H9 (cell line): ENCODE measurements around the gene FLOT2. TPM values are rescaled to one million over a fixed set of nuclear protein-coding genes. Genes with fewer than 3 reads are reported as not detected.

Experiments
- DNase-seq: peaks from one replicate; pipeline ENCODE4 v3.0.0-alpha.2; 2017
- H2AFZ ChIP-seq: one replicate; pipeline ENCODE4 v1.6.1; 2013; ENCODE audit warnings: mild to moderate bottlenecking, low read length, control low read depth, moderate library complexity
- H2AK5ac ChIP-seq: 2 replicates; pipeline ENCODE4 v1.6.1; 2013; ENCODE audit warnings: low read length, control low read depth, mixed read lengths; ENCODE audit not compliant: insufficient read length
- H2BK120ac ChIP-seq: one replicate; pipeline ENCODE4 v1.6.1; 2013; ENCODE audit warnings: low read depth, mild to moderate bottlenecking, low read length, control low read depth, inconsistent platforms; ENCODE audit not compliant: poor library complexity, severe bottlenecking
- H2BK12ac ChIP-seq: 2 replicates; pipeline ENCODE4 v1.6.1; 2013; ENCODE audit warnings: low read length, control low read depth, mixed read lengths, low read depth; ENCODE audit not compliant: insufficient read length
- H2BK15ac ChIP-seq: 2 replicates; pipeline ENCODE4 v1.6.1; 2013; ENCODE audit warnings: low read depth, low read length, control low read depth
- H2BK20ac ChIP-seq: one replicate; pipeline ENCODE4 v1.6.1; 2013; ENCODE audit warnings: low read depth, mild to moderate bottlenecking, low read length, control low read depth, inconsistent platforms; ENCODE audit not compliant: poor library complexity, severe bottlenecking
- H2BK5ac ChIP-seq: 2 replicates; pipeline ENCODE4 v1.6.1; 2013; ENCODE audit warnings: low read length, control low read depth, mixed read lengths; ENCODE audit not compliant: insufficient read length
- H3K14ac ChIP-seq: 2 replicates; pipeline ENCODE4 v1.6.1; 2013; ENCODE audit warnings: low read length, control low read depth; ENCODE audit not compliant: insufficient read depth
- H3K18ac ChIP-seq: 2 replicates; pipeline ENCODE4 v1.6.1; 2013; ENCODE audit warnings: low read depth, mild to moderate bottlenecking, mixed read lengths, low read length, control low read depth; ENCODE audit not compliant: insufficient read length
- H3K23ac ChIP-seq: 2 replicates; pipeline ENCODE4 v1.6.1; 2013; ENCODE audit warnings: low read length, control low read depth, mixed read lengths, low read depth; ENCODE audit not compliant: insufficient read length
- H3K23me2 ChIP-seq: 2 replicates; pipeline ENCODE4 v1.6.1; 2013; ENCODE audit warnings: low read depth, mild to moderate bottlenecking, mixed read lengths, low read length, control low read depth; ENCODE audit not compliant: insufficient read length, poor library complexity, severe bottlenecking
- H3K27ac ChIP-seq: 2 replicates; pipeline ENCODE4 v1.5.1; 2013; ENCODE audit warnings: low read length, control low read depth, mixed read lengths, low read depth; ENCODE audit not compliant: insufficient read length
- H3K27me3 ChIP-seq: 2 replicates; pipeline ENCODE4 v1.6.1; 2013; ENCODE audit warnings: low read length, control low read depth, inconsistent platforms; ENCODE audit not compliant: insufficient read depth
- H3K4ac ChIP-seq: 2 replicates; pipeline ENCODE4 v1.6.1; 2013; ENCODE audit warnings: low read depth, mild to moderate bottlenecking, control low read depth, inconsistent platforms, low read length, moderate library complexity
- H3K4me1 ChIP-seq: 2 replicates; pipeline ENCODE4 v1.6.1; 2013; ENCODE audit warnings: low read length, control low read depth, inconsistent platforms; ENCODE audit not compliant: insufficient read depth
- H3K4me2 ChIP-seq: 2 replicates; pipeline ENCODE4 v1.6.1; 2013; ENCODE audit warnings: low read length, control low read depth, mixed read lengths; ENCODE audit not compliant: insufficient read length, insufficient read depth
- H3K56ac ChIP-seq: 2 replicates; pipeline ENCODE4 v1.6.1; 2013; ENCODE audit warnings: low read depth, mild to moderate bottlenecking, mixed read lengths, low read length, control low read depth; ENCODE audit not compliant: insufficient read length
- H3K79me1 ChIP-seq: 2 replicates; pipeline ENCODE4 v1.6.1; 2013; ENCODE audit warnings: low read depth, mild to moderate bottlenecking, moderate library complexity, low read length, control low read depth, inconsistent platforms; ENCODE audit not compliant: insufficient read depth, poor library complexity, severe bottlenecking
- H3K79me2 ChIP-seq: 2 replicates; pipeline ENCODE4 v1.6.1; 2013; ENCODE audit warnings: low read length, control low read depth, inconsistent platforms; ENCODE audit not compliant: insufficient read depth
- H3K9ac ChIP-seq: 2 replicates; pipeline ENCODE4 v1.6.1; 2013; ENCODE audit warnings: low read length, control low read depth, mixed read lengths; ENCODE audit not compliant: insufficient read length; ENCODE audit errors: extremely low read depth
- H3K9me3 ChIP-seq: one replicate; pipeline ENCODE4 v1.6.1; 2013; ENCODE audit warnings: low read depth, low read length, inconsistent platforms; ENCODE audit not compliant: control insufficient read depth
- H3T11ph ChIP-seq: one replicate; pipeline ENCODE4 v1.6.1; 2013; ENCODE audit warnings: mild to moderate bottlenecking, low read length, control low read depth, inconsistent platforms
- H4K20me1 ChIP-seq: one replicate; pipeline ENCODE4 v1.6.1; 2013; ENCODE audit not compliant: control insufficient read depth, insufficient read length, insufficient read depth
- H4K5ac ChIP-seq: 2 replicates; pipeline ENCODE4 v1.6.1; 2013; ENCODE audit warnings: low read depth, mild to moderate bottlenecking, mixed read lengths, low read length, control low read depth; ENCODE audit not compliant: insufficient read length
- H4K8ac ChIP-seq: replicated peaks from 2 replicates; pipeline ENCODE4 v1.6.1; 2013; ENCODE audit warnings: low read length, control low read depth, mixed read lengths, low read depth; ENCODE audit not compliant: insufficient read length
- H4K91ac ChIP-seq: 2 replicates; pipeline ENCODE4 v1.6.1; 2013; ENCODE audit warnings: low read depth, mild to moderate bottlenecking, moderate library complexity, mixed read lengths, low read length, control low read depth; ENCODE audit not compliant: insufficient read length
- H3K27ac Mint-ChIP-seq, 3 experiments: 2 replicates in 2 of 3; 3 replicates in 1 of 3; pipeline ENCODE4 v1.8.0; 2020 to 2021; ENCODE audit warnings: mixed read lengths in 3 of 3, mild to moderate bottlenecking in 1 of 3, moderate library complexity in 1 of 3
- H3K27me3 Mint-ChIP-seq: 2 replicates; pipeline ENCODE4 v1.8.0; 2021; ENCODE audit warnings: low read depth, mild to moderate bottlenecking, moderate library complexity, mixed read lengths
- H3K36me3 Mint-ChIP-seq, 3 experiments: 2 replicates in 2 of 3; 3 replicates in 1 of 3; pipeline ENCODE4 v1.8.0; 2020 to 2021; ENCODE audit warnings: low read depth in 3 of 3, mixed read lengths in 3 of 3; ENCODE audit not compliant: insufficient read depth in 1 of 3
- H3K4me1 Mint-ChIP-seq, 2 experiments: 2 replicates each; pipeline ENCODE4 v1.8.0; 2020; ENCODE audit warnings: mixed read lengths in 2 of 2
- H3K4me3 Mint-ChIP-seq, 2 experiments: 2 replicates in 1 of 2; 3 replicates in 1 of 2; pipeline ENCODE4 v1.8.0; 2020 to 2021; ENCODE audit warnings: mild to moderate bottlenecking in 2 of 2, mixed read lengths in 2 of 2, moderate library complexity in 1 of 2
- H3K9me3 Mint-ChIP-seq, 2 experiments: 2 replicates in 1 of 2; 3 replicates in 1 of 2; pipeline ENCODE4 v1.8.0; 2020; ENCODE audit warnings: mild to moderate bottlenecking in 2 of 2, mixed read lengths in 2 of 2, moderate library complexity in 1 of 2
- WGBS: extraction: QIAGEN DNeasy Blood & Tissue Kit; methylation state at CpG from one replicate; pipeline ENCODE4 v1.1.7; 2013; ENCODE audit warnings: missing lambda C conversion rate, low lambda C conversion rate, mixed read lengths; ENCODE audit not compliant: insufficient read length; ENCODE audit errors: extremely low coverage; 5-methylcytosine and 5-hydroxymethylcytosine counted together
- total RNA-seq: library from RNA; stranded (reverse); gene quantifications from 2 replicates; pipeline ENCODE4 v1.2.1, GENCODE V29; 2021
- TF ChIP-seq, protein P1 (sequence below): fragments of 200-600 bp; sonication (generic); conservative IDR thresholded peaks from 3 replicates; pipeline ENCODE4 v1.8.0; 2021; ENCODE audit warnings: antibody characterized with exemption, mild to moderate bottlenecking

Gene FLOT2
- total RNA-seq, 1 experiment from 2014 or later, result 173 TPM

DNA sequence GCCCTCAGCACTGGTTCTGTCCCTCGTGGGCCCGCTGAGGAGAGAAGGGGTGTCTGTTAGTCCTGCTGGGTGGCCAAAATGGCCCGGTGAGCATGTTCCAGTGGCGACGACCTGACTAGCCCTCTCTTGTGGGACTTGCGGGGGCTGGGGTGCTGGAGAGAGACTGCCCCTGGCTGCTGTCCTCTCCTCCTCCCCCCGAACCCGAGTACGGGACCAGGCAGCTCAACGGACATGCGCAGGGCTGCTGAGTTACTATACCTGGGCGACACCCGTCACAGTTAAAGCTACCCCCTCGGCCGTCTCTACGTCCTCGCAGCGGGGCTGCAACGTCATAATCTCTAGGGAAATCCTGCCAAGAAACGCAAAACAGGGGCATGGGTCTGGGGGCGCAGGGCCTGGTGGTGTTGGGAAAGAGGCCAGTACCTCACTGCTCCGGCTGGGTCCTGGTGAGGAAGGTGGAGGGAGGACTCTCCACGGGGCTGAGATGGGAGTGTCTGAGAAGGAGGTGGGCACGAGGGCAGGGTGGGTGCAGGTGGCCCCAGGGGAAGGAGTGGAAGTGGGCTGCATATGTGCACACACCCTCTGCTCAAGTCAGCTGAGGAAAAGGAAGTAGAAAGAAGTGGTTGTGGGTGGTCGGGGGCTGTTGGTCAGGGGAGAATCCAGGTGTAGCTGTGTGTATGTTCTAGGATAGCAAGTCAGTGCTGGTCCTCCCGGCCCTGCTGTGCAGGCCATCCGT, 13.4 kb downstream of the FLOT2 start:
- Histone ChIP-seq H2AFZ (no peak overlapping the region), H3K23me2 (no peaks in the 10 kb centered on the region), H4K5ac (no peak overlapping the region), H2BK15ac (no peak overlapping the region), H4K8ac (no peak overlapping the region), H3T11ph (no peak overlapping the region), H3K9me3 (no peaks in the 10 kb centered on the region), H3K14ac (no peak overlapping the region), H2AK5ac (no peak overlapping the region), H2BK20ac (no peak overlapping the region), H3K27me3 (no peaks in the 10 kb centered on the region), H3K56ac (no peak overlapping the region), H3K4me1 (no peaks in the 10 kb centered on the region), H3K18ac (no peak overlapping the region), H4K91ac (no peak overlapping the region), H3K79me2 (no peaks in the 10 kb centered on the region), H2BK5ac (no peak overlapping the region), H3K23ac (no peak overlapping the region), H3K9ac (no peak overlapping the region), H4K20me1 (no peaks in the 10 kb centered on the region), H3K4ac (no peak overlapping the region), H3K79me1 (no peaks in the 10 kb centered on the region), H3K27ac (no peak overlapping the region), H3K4me2 (no peak overlapping the region), H2BK12ac (no peak overlapping the region), H2BK120ac (no peak overlapping the region)
- H3K4me1 Mint-ChIP-seq, result peaks cover 5 to 7% of the 10 kb centered on the region in 2 experiments
- H3K27ac Mint-ChIP-seq, result peak overlapping the region in 1 of 3 experiments; percentile 73; a peak in 1 of 7 replicates
- H3K27me3 Mint-ChIP-seq, result peaks cover 2% of the 10 kb centered on the region; the same call in 1 of the 2 replicates
- H3K9me3 Mint-ChIP-seq, result no peaks in the 10 kb centered on the region
- DNase-seq, result no peak
- no peak overlapping the region for H3K4me3 Mint-ChIP-seq
- WGBS, result no CpG with 5 or more reads among the region's 27 CpGs
- H3K36me3 Mint-ChIP-seq, result peaks cover 21 to 54% (median 52%) of the 10 kb centered on the region in 3 experiments; a peak in 6 of 7 replicates
- TF ChIP-seq, protein P1, sequence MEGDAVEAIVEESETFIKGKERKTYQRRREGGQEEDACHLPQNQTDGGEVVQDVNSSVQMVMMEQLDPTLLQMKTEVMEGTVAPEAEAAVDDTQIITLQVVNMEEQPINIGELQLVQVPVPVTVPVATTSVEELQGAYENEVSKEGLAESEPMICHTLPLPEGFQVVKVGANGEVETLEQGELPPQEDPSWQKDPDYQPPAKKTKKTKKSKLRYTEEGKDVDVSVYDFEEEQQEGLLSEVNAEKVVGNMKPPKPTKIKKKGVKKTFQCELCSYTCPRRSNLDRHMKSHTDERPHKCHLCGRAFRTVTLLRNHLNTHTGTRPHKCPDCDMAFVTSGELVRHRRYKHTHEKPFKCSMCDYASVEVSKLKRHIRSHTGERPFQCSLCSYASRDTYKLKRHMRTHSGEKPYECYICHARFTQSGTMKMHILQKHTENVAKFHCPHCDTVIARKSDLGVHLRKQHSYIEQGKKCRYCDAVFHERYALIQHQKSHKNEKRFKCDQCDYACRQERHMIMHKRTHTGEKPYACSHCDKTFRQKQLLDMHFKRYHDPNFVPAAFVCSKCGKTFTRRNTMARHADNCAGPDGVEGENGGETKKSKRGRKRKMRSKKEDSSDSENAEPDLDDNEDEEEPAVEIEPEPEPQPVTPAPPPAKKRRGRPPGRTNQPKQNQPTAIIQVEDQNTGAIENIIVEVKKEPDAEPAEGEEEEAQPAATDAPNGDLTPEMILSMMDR, result no peak
